ENCODE results near the gene NLGN1.

DNA sequence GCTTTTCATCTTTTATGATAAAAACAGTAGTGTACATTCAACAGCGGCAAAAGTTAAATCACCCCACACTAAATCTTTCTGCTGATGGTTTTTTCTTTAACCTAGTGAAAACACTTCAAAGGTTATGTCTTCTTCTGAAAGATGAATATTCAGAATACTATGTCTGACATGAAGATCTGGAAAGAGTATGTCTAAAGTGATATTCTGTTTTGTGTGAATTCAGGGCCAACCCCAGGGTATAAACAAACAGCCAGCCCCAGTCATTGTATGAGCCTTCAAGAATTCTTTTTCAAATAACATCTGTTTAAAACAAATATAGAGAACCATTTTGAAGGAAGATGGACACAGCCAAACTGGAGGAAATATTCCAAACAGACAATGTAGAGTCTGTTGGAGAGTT, 880.5 kb downstream of the NLGN1 start:
- TF ChIP-seq POLR2AphosphoS5 (IDR thresholded peaks at IDR 0.05; ENCODE audit: low read depth, low read length) (no peak), HOXA7 (CRISPR knock-in tag; IDR thresholded peaks at IDR 0.05) (no peak), HCFC1 (IDR thresholded peaks at IDR 0.05; ENCODE audit: low read depth, low read length) (no peak), CBFB (CRISPR knock-in tag; IDR thresholded peaks at IDR 0.05) (no peak), ZNF75D (CRISPR knock-in tag; IDR thresholded peaks at IDR 0.05; ENCODE audit: borderline replicate concordance) (no peak)
- TF ChIP-seq, protein P1, sequence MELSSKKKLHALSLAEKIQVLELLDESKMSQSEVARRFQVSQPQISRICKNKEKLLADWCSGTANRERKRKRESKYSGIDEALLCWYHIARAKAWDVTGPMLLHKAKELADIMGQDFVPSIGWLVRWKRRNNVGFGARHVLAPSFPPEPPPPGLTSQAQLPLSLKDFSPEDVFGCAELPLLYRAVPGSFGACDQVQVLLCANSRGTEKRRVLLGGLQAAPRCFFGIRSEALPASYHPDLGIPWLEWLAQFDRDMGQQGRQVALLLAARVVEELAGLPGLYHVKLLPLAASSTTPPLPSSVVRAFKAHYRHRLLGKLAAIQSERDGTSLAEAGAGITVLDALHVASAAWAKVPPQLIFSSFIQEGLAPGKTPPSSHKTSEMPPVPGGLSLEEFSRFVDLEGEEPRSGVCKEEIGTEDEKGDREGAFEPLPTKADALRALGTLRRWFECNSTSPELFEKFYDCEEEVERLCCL (CRISPR knock-in tag; IDR thresholded peaks at IDR 0.05; ENCODE audit: borderline replicate concordance): no peak
- TF ChIP-seq, protein P2, sequence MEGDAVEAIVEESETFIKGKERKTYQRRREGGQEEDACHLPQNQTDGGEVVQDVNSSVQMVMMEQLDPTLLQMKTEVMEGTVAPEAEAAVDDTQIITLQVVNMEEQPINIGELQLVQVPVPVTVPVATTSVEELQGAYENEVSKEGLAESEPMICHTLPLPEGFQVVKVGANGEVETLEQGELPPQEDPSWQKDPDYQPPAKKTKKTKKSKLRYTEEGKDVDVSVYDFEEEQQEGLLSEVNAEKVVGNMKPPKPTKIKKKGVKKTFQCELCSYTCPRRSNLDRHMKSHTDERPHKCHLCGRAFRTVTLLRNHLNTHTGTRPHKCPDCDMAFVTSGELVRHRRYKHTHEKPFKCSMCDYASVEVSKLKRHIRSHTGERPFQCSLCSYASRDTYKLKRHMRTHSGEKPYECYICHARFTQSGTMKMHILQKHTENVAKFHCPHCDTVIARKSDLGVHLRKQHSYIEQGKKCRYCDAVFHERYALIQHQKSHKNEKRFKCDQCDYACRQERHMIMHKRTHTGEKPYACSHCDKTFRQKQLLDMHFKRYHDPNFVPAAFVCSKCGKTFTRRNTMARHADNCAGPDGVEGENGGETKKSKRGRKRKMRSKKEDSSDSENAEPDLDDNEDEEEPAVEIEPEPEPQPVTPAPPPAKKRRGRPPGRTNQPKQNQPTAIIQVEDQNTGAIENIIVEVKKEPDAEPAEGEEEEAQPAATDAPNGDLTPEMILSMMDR (CRISPR knock-in tag; IDR thresholded peaks at IDR 0.05): no peak
- TF ChIP-seq, protein P3, sequence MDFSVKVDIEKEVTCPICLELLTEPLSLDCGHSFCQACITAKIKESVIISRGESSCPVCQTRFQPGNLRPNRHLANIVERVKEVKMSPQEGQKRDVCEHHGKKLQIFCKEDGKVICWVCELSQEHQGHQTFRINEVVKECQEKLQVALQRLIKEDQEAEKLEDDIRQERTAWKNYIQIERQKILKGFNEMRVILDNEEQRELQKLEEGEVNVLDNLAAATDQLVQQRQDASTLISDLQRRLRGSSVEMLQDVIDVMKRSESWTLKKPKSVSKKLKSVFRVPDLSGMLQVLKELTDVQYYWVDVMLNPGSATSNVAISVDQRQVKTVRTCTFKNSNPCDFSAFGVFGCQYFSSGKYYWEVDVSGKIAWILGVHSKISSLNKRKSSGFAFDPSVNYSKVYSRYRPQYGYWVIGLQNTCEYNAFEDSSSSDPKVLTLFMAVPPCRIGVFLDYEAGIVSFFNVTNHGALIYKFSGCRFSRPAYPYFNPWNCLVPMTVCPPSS (IDR thresholded peaks at IDR 0.05): no peak
